Cardiac atrium fibroblast (primary cell): ENCODE measurements around the gene VCX2. TPM values are rescaled to one million over a fixed set of nuclear protein-coding genes. Genes with fewer than 3 reads are reported as not detected.

Experiments
- total RNA-seq: library from RNA; depleted of rRNA; stranded (reverse); fragments of >200 nt; gene quantifications from 2 replicates; pipeline ENCODE4 v1.2.3, GENCODE V29; 2015

VCX2 gene
- total RNA-seq, result not detected in 2 replicates

GRCh38 chrX:8171169-8171568 is at the start of gene VCX2:
VCX2 (minus strand) TSS chrX:8171267; CDS start chrX:8170643, 624 bp downstream.

Other genes starting within 250 kb of the VCX2 start
- gene PNPLA4, start 243.9 kb downstream of the VCX2 start, total RNA-seq, result 13.7 and 14.7 TPM in 2 replicates